DOHH2 (cell line): Measurements from ENCODE around the gene TEX35.

Source experiments
- CTCF ChIP-seq: fragments of 200-600 bp; sonication (generic); IDR thresholded peaks from one replicate; pipeline ENCODE4 v1.5.1; 2014; ENCODE audit warnings: antibody characterized with exemption, mild to moderate bottlenecking, low read depth, low read length; ENCODE audit not compliant: poor library complexity, severe bottlenecking
- EZH2phosphoT487 ChIP-seq: fragments of 200-600 bp; sonication (generic); IDR thresholded peaks from 2 replicates; pipeline ENCODE4 v1.6.1; 2017; ENCODE audit warnings: borderline replicate concordance, mild to moderate bottlenecking, antibody characterized with exemption, low read length, moderate library complexity, mixed read lengths

- TF ChIP-seq CTCF (no peak), EZH2phosphoT487 (no peak)
These were observed 31.6 kb downstream of the TEX35 start for GRCh38 chr1:178544531-178544930.
